ENCODE data around the gene ACER2. TPM values are rescaled to one million over a fixed set of nuclear protein-coding genes. Genes with fewer than 3 reads are reported as not detected.

ACER2 gene
- total and polyA plus RNA-seq, 2 of the 4 experiments (the other 2 are of a cell fraction) = 0.84 to 1.6 TPM

GRCh38 chr9:19405771-19406170 lies 3.0 kb upstream of the ACER2 start:
- Histone ChIP-seq H3K4ac (ENCODE audit: low read depth, low read length) (no peak overlapping the region), H2AFZ (replicated peaks; ENCODE audit: low read length, poor library complexity) (no peak overlapping the region), H2AK9ac (replicated peaks; ENCODE audit: low read depth, low read length, poor library complexity) (no peak overlapping the region), H2AK5ac (ENCODE audit: low read depth, low read length) (no peak overlapping the region), H3K4me2 (ENCODE audit: low read depth, low read length) (no peak overlapping the region), H3K36me3 (ENCODE audit: control insufficient read depth, insufficient read depth, low read length) (no peaks in the 10 kb centered on the region), H3K18ac (ENCODE audit: low read depth, low read length) (no peak overlapping the region), H2BK15ac (ENCODE audit: low read depth, low read length) (no peak overlapping the region), H3K9me1 (ENCODE audit: insufficient read depth, low read length) (no peaks in the 10 kb centered on the region; the same call in none of the 2 replicates), H3K14ac (replicated peaks; ENCODE audit: low read depth, low read length) (no peak overlapping the region), H3K56ac (ENCODE audit: extremely low read depth, insufficient read depth, low read length) (no peak overlapping the region), H2BK120ac (ENCODE audit: low read depth, low read length) (no peak overlapping the region), H3K23ac (ENCODE audit: low read depth, low read length) (no peak overlapping the region), H3K9ac (ENCODE audit: low read depth, low read length) (no peak overlapping the region), H3K27me3 (ENCODE audit: control insufficient read depth, insufficient read depth, low read length) (peaks cover 2% of the 10 kb centered on the region; the same call in 1 of the 2 replicates), H3K79me1 (ENCODE audit: low read depth in 1 of 2, low read length in 2 of 2) (peaks cover 0 to 11% of the 10 kb centered on the region in 2 experiments; a peak in 2 of 4 replicates), H3K4me3 (ENCODE audit: insufficient read depth, low read depth, low read length) (no peak overlapping the region), H4K5ac (ENCODE audit: low read depth, low read length) (no peak overlapping the region), H4K8ac (ENCODE audit: low read depth in 2 of 2, low read length in 2 of 2) (no peak overlapping the region), H4K20me1 (ENCODE audit: insufficient read depth, low read length) (no peaks in the 10 kb centered on the region), H2BK5ac (ENCODE audit: low read depth, low read length, poor library complexity, severe bottlenecking) (no peak overlapping the region), H3K27ac (ENCODE audit: insufficient read depth, low read length) (no peak overlapping the region), H3K9me3 (ENCODE audit: control insufficient read depth, insufficient read depth, low read length) (peaks cover 6% of the 10 kb centered on the region; the same call in 1 of the 2 replicates), H4K91ac (ENCODE audit: insufficient read depth, low read depth, low read length) (no peak overlapping the region), H3K4me1 (ENCODE audit: control insufficient read depth, insufficient read depth, low read length) (no peaks in the 10 kb centered on the region), H2BK20ac (ENCODE audit: low read depth, low read length) (no peak overlapping the region)
- CTCF ChIA-PET = interaction anchor here (1.2 kb wide), 1 partner anchor 16 kb away, joined by 3 read pairs; no protein-coding TSS in a partner anchor
- POLR2A ChIA-PET (ENCODE audit: unreplicated experiment) = no interaction called here
- no TSS peak for BruUV-seq (replicated peaks)
- ATAC-seq (ENCODE audit: low read depth) = no peak
- no peak for DNase-seq
- in situ Hi-C loops (cut with MboI; ENCODE audit: low sequenced_read_pairs) (no loop called here), dilution Hi-C loops (cut with HindIII; ENCODE audit: low sequenced_read_pairs, unreplicated experiment) (no loop called here), intact Hi-C loops (cut with micrococcal nuclease) (no loop called here)
- WGBS, 2 experiments (ENCODE audit: extremely low coverage in 2 of 2, insufficient read length in 1 of 2) = no CpG with 5 or more reads among the region's 1 CpG
- TF ChIP-seq MAZ (IDR thresholded peaks at IDR 0.05; ENCODE audit: borderline replicate concordance, low read depth, low read length) (no peak), BHLHE40 (IDR thresholded peaks at IDR 0.05; ENCODE audit: low read depth, low read length) (no peak), NFE2L2 (IDR thresholded peaks at IDR 0.05; ENCODE audit: low read depth, low read length) (no peak), MXI1 (IDR thresholded peaks at IDR 0.05; ENCODE audit: borderline replicate concordance, low read depth, low read length) (no peak), CTCF (conservative IDR thresholded peaks at IDR 0.05; ENCODE audit: low read depth, low read length) (no peak), SMC3 (IDR thresholded peaks at IDR 0.05; ENCODE audit: low read depth, low read length) (no peak), USF2 (IDR thresholded peaks at IDR 0.05; ENCODE audit: low read depth, low read length) (no peak), FOS (IDR thresholded peaks at IDR 0.05; ENCODE audit: low read depth, low read length) (no peak), ELK1 (IDR thresholded peaks at IDR 0.05; ENCODE audit: borderline replicate concordance, low read depth, low read length) (no peak), RAD21 (IDR thresholded peaks at IDR 0.05; ENCODE audit: low read length) (no peak), MAFK (IDR thresholded peaks at IDR 0.05; ENCODE audit: low read depth, low read length) (no peak), POLR2A (IDR thresholded peaks at IDR 0.05; ENCODE audit: low read depth, low read length) (no peak), CHD1 (IDR thresholded peaks at IDR 0.05; ENCODE audit: low read depth, low read length) (no peak), CEBPB (IDR thresholded peaks at IDR 0.05; ENCODE audit: low read depth, low read length) (no peak), RCOR1 (IDR thresholded peaks at IDR 0.05; ENCODE audit: insufficient replicate concordance, low read length) (no peak), RFX5 (IDR thresholded peaks at IDR 0.05; ENCODE audit: low read depth, low read length) (no peak)
